Heart left ventricle (tissue), 13 donors: ENCODE results near the gene CPLANE2.

Experiments used
- POLR2A ChIP-seq, 2 donors: fragments of 450-650 bp; IDR thresholded peaks; one replicate each; pipeline ENCODE4 v1.6.1; 2017; ENCODE audit warnings: antibody characterized with exemption in 2 of 2, mild to moderate bottlenecking in 2 of 2, moderate library complexity in 2 of 2
- TF ChIP-seq, protein P1 (sequence below), 12 donors: fragments of 200-600 bp; sonication (generic) in 4 of 12; IDR thresholded peaks; one replicate each; pipeline versions ENCODE4 v1.5.0 to v1.8.0; 2018 to 2022; ENCODE audit warnings: antibody characterized with exemption in 12 of 12, mild to moderate bottlenecking in 5 of 12
- donor health status: ischemic (EF 13 %, LVEDD 7.1; RV severe dilation, severe dysfunction).
- donor health status: DM: no; HTN: yes; CAD: no.
- donor health status: DM: no; HTN: no; CAD: no.
- donor health status: ischemic (EF 25% LVEDD 6.9; RV normal size, moderate dysfunction).
- donor health status: ischemic (EF 25% LVEDD 5.7; RV mildly dilated, moderate dysfunction).
- donor health status: ischemic (EF 35%, LVEDD 5.7; RV mildly dilated, moderate dysfunction).
- donor health status: nonischemic (EF 11% LVEDD 7.7; RV severe dilation, severe dysfunction).
- donor health status: DM: yes; HTN: yes; CAD: no.
- donor health status: PGD.
- donor health status: ischemic (EF 29% LVEDD 5.4; RV normal size, mild dysfunction).
- donor health status: nonischemic (EF 23%, LVEDD 6.1; RV moderate dilation, normal function).

DNA sequence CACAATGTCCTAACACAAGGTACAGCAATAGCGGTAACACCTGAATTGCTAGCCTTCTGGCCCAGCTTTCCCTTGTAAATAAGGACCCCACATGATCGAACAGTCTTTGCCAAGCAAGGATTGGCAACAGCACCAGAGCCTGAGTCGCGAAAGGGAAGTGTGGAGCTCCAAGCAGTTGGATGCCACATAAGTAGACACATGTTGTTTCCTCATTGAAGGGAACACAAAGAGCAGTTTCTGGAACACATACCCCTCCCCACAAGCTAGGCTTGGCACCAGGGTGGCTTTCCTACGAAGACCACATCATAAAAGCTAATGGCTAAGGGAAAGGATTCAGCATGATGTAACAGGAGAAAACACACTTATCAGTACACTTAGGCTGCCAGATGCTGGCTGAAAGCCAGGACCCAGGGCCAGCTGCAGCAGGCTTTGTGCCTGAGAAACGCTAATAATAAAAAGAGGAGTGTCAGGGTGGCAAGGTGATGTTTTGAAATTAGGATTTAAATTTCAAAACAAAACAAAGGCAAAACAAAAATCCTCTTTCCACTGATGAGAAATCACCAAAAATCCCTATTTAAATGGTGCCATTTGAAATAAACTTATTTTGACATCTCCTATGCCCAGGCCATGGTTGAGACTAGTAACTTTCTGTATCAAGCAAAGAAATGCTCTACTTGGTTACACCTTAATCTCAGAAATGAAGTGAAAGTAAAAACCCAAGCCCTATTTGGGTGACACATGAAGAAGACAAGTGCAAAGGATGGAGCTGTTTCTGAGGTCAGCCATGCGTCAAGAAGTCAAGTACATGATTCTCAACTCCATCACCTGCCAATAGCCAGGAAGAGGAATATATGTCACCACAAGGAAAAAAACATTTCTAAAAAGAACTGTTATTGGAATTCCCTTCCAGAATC is 11.9 kb upstream of the CPLANE2 start:
- TF ChIP-seq, protein P1, sequence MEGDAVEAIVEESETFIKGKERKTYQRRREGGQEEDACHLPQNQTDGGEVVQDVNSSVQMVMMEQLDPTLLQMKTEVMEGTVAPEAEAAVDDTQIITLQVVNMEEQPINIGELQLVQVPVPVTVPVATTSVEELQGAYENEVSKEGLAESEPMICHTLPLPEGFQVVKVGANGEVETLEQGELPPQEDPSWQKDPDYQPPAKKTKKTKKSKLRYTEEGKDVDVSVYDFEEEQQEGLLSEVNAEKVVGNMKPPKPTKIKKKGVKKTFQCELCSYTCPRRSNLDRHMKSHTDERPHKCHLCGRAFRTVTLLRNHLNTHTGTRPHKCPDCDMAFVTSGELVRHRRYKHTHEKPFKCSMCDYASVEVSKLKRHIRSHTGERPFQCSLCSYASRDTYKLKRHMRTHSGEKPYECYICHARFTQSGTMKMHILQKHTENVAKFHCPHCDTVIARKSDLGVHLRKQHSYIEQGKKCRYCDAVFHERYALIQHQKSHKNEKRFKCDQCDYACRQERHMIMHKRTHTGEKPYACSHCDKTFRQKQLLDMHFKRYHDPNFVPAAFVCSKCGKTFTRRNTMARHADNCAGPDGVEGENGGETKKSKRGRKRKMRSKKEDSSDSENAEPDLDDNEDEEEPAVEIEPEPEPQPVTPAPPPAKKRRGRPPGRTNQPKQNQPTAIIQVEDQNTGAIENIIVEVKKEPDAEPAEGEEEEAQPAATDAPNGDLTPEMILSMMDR (IDR thresholded peaks at IDR 0.05), result no peak
- TF ChIP-seq POLR2A (IDR thresholded peaks at IDR 0.05), result peak in 1 of 2 donors; percentile 23
